Mesothelial cell of epicardium (in vitro differentiated cells): ENCODE data around the gene NME7. TPM values are rescaled to one million over a fixed set of nuclear protein-coding genes. Genes with fewer than 3 reads are reported as not detected.

Experiments used
- DNase-seq, 2 experiments: peaks; one replicate each; pipeline ENCODE4 v3.0.0; 2021; ENCODE audit warnings: low spot score in 2 of 2; ENCODE audit not compliant: unreplicated experiment in 2 of 2
- H3K27ac Mint-ChIP-seq: 2 replicates; pipeline ENCODE4 v1.8.0; 2021; ENCODE audit warnings: mixed read lengths
- H3K27me3 Mint-ChIP-seq: 2 replicates; pipeline ENCODE4 v1.8.0; 2021; ENCODE audit warnings: low read depth, mixed read lengths
- H3K36me3 Mint-ChIP-seq: 2 replicates; pipeline ENCODE4 v1.8.0; 2021; ENCODE audit warnings: mixed read lengths
- H3K4me1 Mint-ChIP-seq: 2 replicates; pipeline ENCODE4 v1.8.0; 2021; ENCODE audit warnings: mixed read lengths
- H3K4me3 Mint-ChIP-seq: 2 replicates; pipeline ENCODE4 v1.8.0; 2021; ENCODE audit warnings: mild to moderate bottlenecking, moderate library complexity, mixed read lengths
- H3K9me3 Mint-ChIP-seq: 2 replicates; pipeline ENCODE4 v1.8.0; 2021; ENCODE audit warnings: mixed read lengths
- total RNA-seq: library from RNA; stranded (reverse); gene quantifications from 3 replicates; pipeline ENCODE4 v1.2.1, GENCODE V29; 2021
- TF ChIP-seq, protein P1 (sequence below): fragments of 200-600 bp; sonication (generic); IDR thresholded peaks from one replicate; pipeline ENCODE4 v1.5.0; 2021; ENCODE audit warnings: antibody characterized with exemption; ENCODE audit not compliant: unreplicated experiment

NME7 gene
- total RNA-seq, 1 donor from 2014 or later, result 28.9 TPM

DNA sequence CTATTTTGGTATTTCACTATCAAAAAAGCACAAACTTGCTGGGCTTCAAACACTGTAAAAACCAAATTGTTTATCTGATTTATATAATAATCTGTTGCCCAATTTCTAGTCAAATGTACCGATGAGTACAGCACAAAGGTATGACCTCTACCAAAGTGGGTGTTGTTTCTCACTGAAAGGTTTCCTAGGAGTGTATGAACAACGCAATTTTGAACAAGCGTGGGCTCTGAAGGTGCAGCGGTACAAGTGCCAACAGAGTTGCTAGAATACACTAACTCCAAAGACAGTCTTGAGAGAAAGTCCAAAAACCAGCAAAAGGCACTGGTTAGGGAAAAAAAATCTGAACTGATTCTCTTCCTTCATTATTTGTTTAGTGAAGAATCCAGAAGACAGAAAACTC lies 130.7 kb downstream of the NME7 start:
- Mint-ChIP-seq H3K27ac (no peak overlapping the region), H3K9me3 (no peaks in the 10 kb centered on the region), H3K36me3 (peaks cover 3% of the 10 kb centered on the region), H3K27me3 (no peaks in the 10 kb centered on the region), H3K4me1 (no peaks in the 10 kb centered on the region), H3K4me3 (no peak overlapping the region)
- TF ChIP-seq, protein P1, sequence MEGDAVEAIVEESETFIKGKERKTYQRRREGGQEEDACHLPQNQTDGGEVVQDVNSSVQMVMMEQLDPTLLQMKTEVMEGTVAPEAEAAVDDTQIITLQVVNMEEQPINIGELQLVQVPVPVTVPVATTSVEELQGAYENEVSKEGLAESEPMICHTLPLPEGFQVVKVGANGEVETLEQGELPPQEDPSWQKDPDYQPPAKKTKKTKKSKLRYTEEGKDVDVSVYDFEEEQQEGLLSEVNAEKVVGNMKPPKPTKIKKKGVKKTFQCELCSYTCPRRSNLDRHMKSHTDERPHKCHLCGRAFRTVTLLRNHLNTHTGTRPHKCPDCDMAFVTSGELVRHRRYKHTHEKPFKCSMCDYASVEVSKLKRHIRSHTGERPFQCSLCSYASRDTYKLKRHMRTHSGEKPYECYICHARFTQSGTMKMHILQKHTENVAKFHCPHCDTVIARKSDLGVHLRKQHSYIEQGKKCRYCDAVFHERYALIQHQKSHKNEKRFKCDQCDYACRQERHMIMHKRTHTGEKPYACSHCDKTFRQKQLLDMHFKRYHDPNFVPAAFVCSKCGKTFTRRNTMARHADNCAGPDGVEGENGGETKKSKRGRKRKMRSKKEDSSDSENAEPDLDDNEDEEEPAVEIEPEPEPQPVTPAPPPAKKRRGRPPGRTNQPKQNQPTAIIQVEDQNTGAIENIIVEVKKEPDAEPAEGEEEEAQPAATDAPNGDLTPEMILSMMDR, result no peak
- no peak for DNase-seq

DNA sequence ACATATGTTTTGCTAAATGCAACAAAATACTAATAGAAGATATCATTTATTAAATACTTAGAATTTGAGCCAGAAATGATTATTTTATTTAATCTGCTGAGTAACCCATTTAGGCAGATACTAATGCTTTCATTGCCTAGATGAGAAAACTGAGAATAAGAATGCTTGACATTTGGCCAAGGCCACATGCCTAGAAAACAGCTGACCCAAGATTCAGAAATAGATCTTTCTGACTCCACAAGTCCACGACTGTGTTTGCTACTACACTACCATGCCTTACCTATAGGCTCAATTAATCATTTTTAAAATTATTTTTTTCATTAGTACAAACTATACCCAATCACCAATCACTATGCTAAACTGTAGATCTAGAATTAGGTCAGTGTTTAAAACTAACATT lies 131.5 kb downstream of the NME7 start:
- no peaks in the 10 kb centered on the region for H3K27me3 Mint-ChIP-seq
- no peak overlapping the region for H3K4me3 Mint-ChIP-seq
- no peaks in the 10 kb centered on the region for H3K4me1 Mint-ChIP-seq
- DNase-seq, result no peak
- H3K36me3 Mint-ChIP-seq, result peaks cover 3% of the 10 kb centered on the region
- TF ChIP-seq, protein P1, result no peak
- no peaks in the 10 kb centered on the region for H3K9me3 Mint-ChIP-seq
- no peak overlapping the region for H3K27ac Mint-ChIP-seq

- no peak for DNase-seq
- Mint-ChIP-seq H3K36me3 (peaks cover 3% of the 10 kb centered on the region), H3K9me3 (no peaks in the 10 kb centered on the region), H3K4me3 (no peak overlapping the region), H3K4me1 (no peaks in the 10 kb centered on the region), H3K27ac (no peak overlapping the region), H3K27me3 (no peaks in the 10 kb centered on the region)
- TF ChIP-seq, protein P1, result no peak
These were observed 132.0 kb downstream of the NME7 start for GRCh38 chr1:169235568-169235967.

DNA sequence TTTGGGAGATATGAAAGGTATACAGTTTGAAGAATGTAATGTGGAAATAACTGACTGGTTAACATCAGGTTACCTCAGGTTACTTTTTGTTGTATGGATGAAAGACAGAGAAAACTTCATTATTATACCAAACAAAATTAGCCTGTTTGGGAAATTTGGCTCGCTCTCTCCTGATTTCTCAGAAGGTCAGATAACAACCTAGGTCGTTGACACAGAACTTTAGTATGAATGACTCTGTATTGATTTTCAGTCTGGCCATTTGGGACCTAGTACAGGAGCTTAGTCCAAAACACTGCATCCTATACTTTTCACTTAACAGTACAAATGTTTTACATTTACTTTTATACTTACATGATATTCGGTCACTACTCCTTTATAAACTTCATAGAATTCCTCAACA lies 132.8 kb downstream of the NME7 start:
- DNase-seq, result no peak
- TF ChIP-seq, protein P1, result no peak
- Mint-ChIP-seq H3K27ac (no peak overlapping the region), H3K9me3 (no peaks in the 10 kb centered on the region), H3K36me3 (peaks cover 3% of the 10 kb centered on the region), H3K4me1 (no peaks in the 10 kb centered on the region), H3K27me3 (no peaks in the 10 kb centered on the region), H3K4me3 (no peak overlapping the region)

DNA sequence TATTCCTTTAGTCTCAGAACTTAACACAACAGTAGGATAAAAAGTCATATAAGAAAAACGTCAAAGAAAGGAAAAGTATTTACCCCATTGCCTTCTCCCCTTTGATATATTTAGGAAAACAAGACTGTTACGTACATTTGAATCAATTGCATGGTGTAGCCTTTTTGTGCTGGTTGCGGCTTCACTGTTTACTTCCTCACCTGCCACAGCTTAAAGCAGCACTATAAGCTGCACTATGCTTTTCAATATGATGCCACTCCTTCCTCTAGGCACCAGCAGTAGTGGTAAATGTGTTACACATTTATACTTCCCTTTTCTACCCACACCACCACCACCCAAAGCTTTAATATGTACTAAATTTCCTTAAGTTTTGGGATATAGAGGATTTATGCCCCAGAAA lies 150.0 kb downstream of the NME7 start:
- DNase-seq, result no peak
- Mint-ChIP-seq H3K4me3 (no peak overlapping the region), H3K27me3 (no peaks in the 10 kb centered on the region), H3K36me3 (peaks cover 5% of the 10 kb centered on the region), H3K4me1 (no peaks in the 10 kb centered on the region), H3K27ac (no peak overlapping the region), H3K9me3 (peaks cover 4% of the 10 kb centered on the region)
- TF ChIP-seq, protein P1, result no peak

GRCh38 chr1:169214598-169214997 lies 153.0 kb downstream of the NME7 start:
- TF ChIP-seq, protein P1, result no peak
- H3K4me1 Mint-ChIP-seq, result no peaks in the 10 kb centered on the region
- H3K27ac Mint-ChIP-seq, result no peak overlapping the region
- peaks cover 5% of the 10 kb centered on the region for H3K36me3 Mint-ChIP-seq
- H3K4me3 Mint-ChIP-seq, result no peak overlapping the region
- DNase-seq, result no peak
- H3K9me3 Mint-ChIP-seq, result peaks cover 4% of the 10 kb centered on the region
- no peaks in the 10 kb centered on the region for H3K27me3 Mint-ChIP-seq
